Measurements from ENCODE around the gene PPP2R1A. TPM values are rescaled to one million over a fixed set of nuclear protein-coding genes. Genes with fewer than 3 reads are reported as not detected.

The PPP2R1A gene
- total and polyA plus RNA-seq, 2 of the 13 experiments (the other 11 are each of a cell fraction or from before 2014, with no cell fraction given), result 86.7 to 130 TPM

DNA sequence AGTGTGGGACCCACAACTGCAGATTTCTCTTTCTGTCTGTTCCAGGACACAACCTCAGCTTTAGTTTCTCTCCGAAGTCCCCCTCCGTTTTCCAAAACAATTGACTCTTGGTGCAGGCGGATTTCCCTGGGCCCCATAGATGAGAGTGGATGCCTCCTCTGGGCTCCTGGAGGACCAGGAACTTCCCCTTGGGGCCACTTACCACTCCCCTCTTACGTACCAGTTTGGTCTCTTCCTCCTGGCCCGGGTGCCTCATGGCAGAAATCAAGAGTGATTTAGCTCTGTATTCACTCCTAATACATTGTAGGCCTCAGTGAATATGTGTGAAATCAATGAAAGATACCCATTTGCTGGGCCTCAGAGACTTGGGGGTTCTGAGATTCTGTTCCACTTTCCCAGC is 34.4 kb downstream of the PPP2R1A start:
- H3K79me2 ChIP-seq (ENCODE audit: insufficient read depth, low read length), result no peaks in the 10 kb centered on the region
- no peaks in the 10 kb centered on the region for H4K20me1 ChIP-seq (ENCODE audit: insufficient read depth, low read length)
- FAIRE-seq, result no peak
- no peaks in the 10 kb centered on the region for H3K27me3 ChIP-seq (ENCODE audit: control insufficient read depth in 1 of 2, insufficient read depth in 2 of 2, low read length in 2 of 2)
- no peak for DNase-seq (ENCODE audit: low spot score)
- ATAC-seq, result no peak
- TF ChIP-seq, protein P1, sequence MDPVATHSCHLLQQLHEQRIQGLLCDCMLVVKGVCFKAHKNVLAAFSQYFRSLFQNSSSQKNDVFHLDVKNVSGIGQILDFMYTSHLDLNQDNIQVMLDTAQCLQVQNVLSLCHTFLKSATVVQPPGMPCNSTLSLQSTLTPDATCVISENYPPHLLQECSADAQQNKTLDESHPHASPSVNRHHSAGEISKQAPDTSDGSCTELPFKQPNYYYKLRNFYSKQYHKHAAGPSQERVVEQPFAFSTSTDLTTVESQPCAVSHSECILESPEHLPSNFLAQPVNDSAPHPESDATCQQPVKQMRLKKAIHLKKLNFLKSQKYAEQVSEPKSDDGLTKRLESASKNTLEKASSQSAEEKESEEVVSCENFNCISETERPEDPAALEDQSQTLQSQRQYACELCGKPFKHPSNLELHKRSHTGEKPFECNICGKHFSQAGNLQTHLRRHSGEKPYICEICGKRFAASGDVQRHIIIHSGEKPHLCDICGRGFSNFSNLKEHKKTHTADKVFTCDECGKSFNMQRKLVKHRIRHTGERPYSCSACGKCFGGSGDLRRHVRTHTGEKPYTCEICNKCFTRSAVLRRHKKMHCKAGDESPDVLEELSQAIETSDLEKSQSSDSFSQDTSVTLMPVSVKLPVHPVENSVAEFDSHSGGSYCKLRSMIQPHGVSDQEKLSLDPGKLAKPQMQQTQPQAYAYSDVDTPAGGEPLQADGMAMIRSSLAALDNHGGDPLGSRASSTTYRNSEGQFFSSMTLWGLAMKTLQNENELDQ (CRISPR knock-in tag; IDR thresholded peaks at IDR 0.05; ENCODE audit: borderline replicate concordance), result no peak
- H3K27ac ChIP-seq (ENCODE audit: extremely low read length, insufficient read depth, low read length), result no peak overlapping the region
- in situ Hi-C loops (cut with HindIII; ENCODE audit: extremely low pct_ligation_motif_present, low pct_unique_long_range_greater_than_20kb) (no loop called here), intact Hi-C loops (cut with micrococcal nuclease; ENCODE audit: unreplicated experiment) (no loop called here)
- no peaks in the 10 kb centered on the region for H3K4me1 ChIP-seq (ENCODE audit: insufficient read depth, low read length)
- 96% methylated on average over 5 of the region's 5 CpGs for WGBS (ENCODE audit: low lambda C conversion rate)
- H3K9ac ChIP-seq (ENCODE audit: insufficient read depth, low read depth, low read length), result no peak overlapping the region
- H3K4me3 ChIP-seq (replicated peaks in 1 of 3; ENCODE audit: insufficient read depth in 1 of 3, low read depth in 2 of 3, low read length in 3 of 3), result no peak overlapping the region
- CTCF ChIA-PET (ENCODE audit: low intra/inter-chr PET ratio, low total read pairs), result no interaction called here
- no peak overlapping the region for H3K4me2 ChIP-seq (ENCODE audit: low read depth, low read length)
- H3K9me3 ChIP-seq (ENCODE audit: low read length), result no peaks in the 10 kb centered on the region
- H3K36me3 ChIP-seq (replicated peaks in 1 of 2; ENCODE audit: control insufficient read depth in 1 of 2, insufficient read depth in 2 of 2, low read length in 2 of 2), result peaks cover 39 to 90% of the 10 kb centered on the region in 2 experiments
- no peak overlapping the region for H2AFZ ChIP-seq (ENCODE audit: low read length)
- BruUV-seq (replicated peaks), result no TSS peak
- POLR2A ChIA-PET, result no interaction called here

DNA sequence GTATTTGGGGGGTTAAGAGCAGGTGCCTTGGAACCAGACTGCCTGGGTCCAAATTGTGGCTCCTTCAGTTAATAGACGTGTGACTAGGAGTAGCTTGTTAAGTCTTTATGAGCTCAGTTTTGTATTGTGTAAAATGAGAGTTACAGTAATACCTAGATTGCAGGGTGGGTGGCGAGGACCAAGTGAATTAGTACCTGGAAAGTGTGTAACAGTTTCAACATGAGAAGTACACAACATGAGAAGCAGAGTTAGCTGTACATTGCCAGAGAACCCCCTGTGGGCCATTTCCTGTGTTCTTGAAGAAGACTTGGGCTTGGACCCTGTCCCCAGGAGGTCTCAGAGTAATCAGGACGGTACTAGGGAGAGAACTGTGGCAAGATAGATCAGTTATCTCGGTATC is 36.8 kb downstream of the PPP2R1A start:
- Histone ChIP-seq H3K36me3 (replicated peaks in 1 of 2; ENCODE audit: control insufficient read depth in 1 of 2, insufficient read depth in 2 of 2, low read length in 2 of 2) (peaks cover 22 to 67% of the 10 kb centered on the region in 2 experiments), H3K27me3 (ENCODE audit: control insufficient read depth in 1 of 2, insufficient read depth in 2 of 2, low read length in 2 of 2) (no peaks in the 10 kb centered on the region), H3K9me3 (ENCODE audit: low read length) (no peaks in the 10 kb centered on the region), H3K4me1 (ENCODE audit: insufficient read depth, low read length) (no peaks in the 10 kb centered on the region), H3K79me2 (ENCODE audit: insufficient read depth, low read length) (no peaks in the 10 kb centered on the region), H4K20me1 (ENCODE audit: insufficient read depth, low read length) (no peaks in the 10 kb centered on the region), H3K4me3 (replicated peaks in 1 of 3; ENCODE audit: insufficient read depth in 1 of 3, low read depth in 2 of 3, low read length in 3 of 3) (no peak overlapping the region), H2AFZ (ENCODE audit: low read length) (no peak overlapping the region), H3K4me2 (ENCODE audit: low read depth, low read length) (no peak overlapping the region), H3K9ac (ENCODE audit: insufficient read depth, low read depth, low read length) (no peak overlapping the region), H3K27ac (ENCODE audit: extremely low read length, insufficient read depth, low read length) (no peak overlapping the region)
- ATAC-seq, result no peak
- TF ChIP-seq MED8 (CRISPR knock-in tag; IDR thresholded peaks at IDR 0.05; ENCODE audit: insufficient replicate concordance) (no peak), ZNF256 (CRISPR knock-in tag; conservative IDR thresholded peaks at IDR 0.05) (no peak), ZNF260 (CRISPR knock-in tag; IDR thresholded peaks at IDR 0.05; ENCODE audit: borderline replicate concordance, low read depth) (no peak), GFI1 (CRISPR knock-in tag; IDR thresholded peaks at IDR 0.05; ENCODE audit: borderline replicate concordance) (no peak), ZNF713 (CRISPR knock-in tag; IDR thresholded peaks at IDR 0.05) (no peak), ZNF605 (CRISPR knock-in tag; IDR thresholded peaks at IDR 0.05) (no peak), HOXA7 (CRISPR knock-in tag; IDR thresholded peaks at IDR 0.05) (no peak)
- TF ChIP-seq, protein P2, sequence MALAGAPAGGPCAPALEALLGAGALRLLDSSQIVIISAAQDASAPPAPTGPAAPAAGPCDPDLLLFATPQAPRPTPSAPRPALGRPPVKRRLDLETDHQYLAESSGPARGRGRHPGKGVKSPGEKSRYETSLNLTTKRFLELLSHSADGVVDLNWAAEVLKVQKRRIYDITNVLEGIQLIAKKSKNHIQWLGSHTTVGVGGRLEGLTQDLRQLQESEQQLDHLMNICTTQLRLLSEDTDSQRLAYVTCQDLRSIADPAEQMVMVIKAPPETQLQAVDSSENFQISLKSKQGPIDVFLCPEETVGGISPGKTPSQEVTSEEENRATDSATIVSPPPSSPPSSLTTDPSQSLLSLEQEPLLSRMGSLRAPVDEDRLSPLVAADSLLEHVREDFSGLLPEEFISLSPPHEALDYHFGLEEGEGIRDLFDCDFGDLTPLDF (CRISPR knock-in tag; IDR thresholded peaks at IDR 0.05), result no peak
- TF ChIP-seq, protein P3, sequence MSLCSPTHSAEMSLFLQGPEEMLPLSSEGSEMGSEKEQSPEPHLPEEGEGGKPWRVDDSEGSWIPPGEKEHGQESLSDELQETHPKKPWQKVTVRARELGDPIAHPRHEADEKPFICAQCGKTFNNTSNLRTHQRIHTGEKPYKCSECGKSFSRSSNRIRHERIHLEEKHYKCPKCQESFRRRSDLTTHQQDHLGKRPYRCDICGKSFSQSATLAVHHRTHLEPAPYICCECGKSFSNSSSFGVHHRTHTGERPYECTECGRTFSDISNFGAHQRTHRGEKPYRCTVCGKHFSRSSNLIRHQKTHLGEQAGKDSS (CRISPR knock-in tag; IDR thresholded peaks at IDR 0.05; ENCODE audit: borderline replicate concordance, low read depth), result no peak
- intact Hi-C loops (cut with micrococcal nuclease; ENCODE audit: unreplicated experiment) (no loop called here), in situ Hi-C loops (cut with HindIII; ENCODE audit: extremely low pct_ligation_motif_present, low pct_unique_long_range_greater_than_20kb) (no loop called here)
- no TSS peak for BruUV-seq (replicated peaks)
- ChIA-PET POLR2A (no interaction called here), CTCF (ENCODE audit: low intra/inter-chr PET ratio, low total read pairs) (no interaction called here)
- WGBS (ENCODE audit: low lambda C conversion rate), result 100% methylated on average over 4 of the region's 4 CpGs
- FAIRE-seq, result no peak
- DNase-seq (ENCODE audit: low spot score), result no peak

All from HepG2 (cell line).